Ishikawa (cell line): ENCODE data around the gene SELPLG.

Experiments used
- CEBPB ChIP-seq: IDR thresholded peaks from 2 replicates; pipeline ENCODE4 v1.6.1; 2012
- CREB1 ChIP-seq: IDR thresholded peaks from 2 replicates; pipeline ENCODE4 v1.6.1; 2012; ENCODE audit warnings: low read depth
- EGR1 ChIP-seq: IDR thresholded peaks from 2 replicates; pipeline ENCODE4 v1.6.1; 2012
- EP300 ChIP-seq: IDR thresholded peaks from 2 replicates; pipeline ENCODE4 v1.6.1; 2012; ENCODE audit warnings: borderline replicate concordance
- FOXM1 ChIP-seq: IDR thresholded peaks from 2 replicates; pipeline ENCODE4 v1.6.1; 2012; ENCODE audit warnings: low read depth, borderline replicate concordance
- MAX ChIP-seq: IDR thresholded peaks from 2 replicates; pipeline ENCODE4 v1.6.1; 2012
- NFIC ChIP-seq: IDR thresholded peaks from 2 replicates; pipeline ENCODE4 v1.6.1; 2012
- RAD21 ChIP-seq: IDR thresholded peaks from 2 replicates; pipeline ENCODE4 v1.6.1; 2012; ENCODE audit warnings: low read depth
- REST ChIP-seq: IDR thresholded peaks from 2 replicates; pipeline ENCODE4 v1.6.1; 2012; ENCODE audit warnings: low read depth, mild to moderate bottlenecking
- TAF1 ChIP-seq: IDR thresholded peaks from 2 replicates; pipeline ENCODE4 v1.6.1; 2012; ENCODE audit warnings: low read depth, mild to moderate bottlenecking
- TCF12 ChIP-seq: IDR thresholded peaks from 2 replicates; pipeline ENCODE4 v1.6.1; 2012; ENCODE audit warnings: low read depth
- TEAD4 ChIP-seq: IDR thresholded peaks from 2 replicates; pipeline ENCODE4 v1.6.1; 2012
- USF1 ChIP-seq: IDR thresholded peaks from 2 replicates; pipeline ENCODE4 v1.6.1; 2012
- YY1 ChIP-seq: IDR thresholded peaks from 2 replicates; pipeline ENCODE4 v1.6.1; 2012; ENCODE audit warnings: low read depth
- ZBTB7A ChIP-seq: IDR thresholded peaks from 2 replicates; pipeline ENCODE4 v1.6.1; 2012; ENCODE audit warnings: low read depth

SELPLG gene

GRCh38 chr12:108635201-108635996 is 1.7 kb upstream of the SELPLG start:
- TF ChIP-seq FOXM1 (no peak), RAD21 (no peak), TCF12 (no peak), NFIC (no peak), CREB1 (no peak), EGR1 (no peak), MAX (no peak), USF1 (no peak), EP300 (no peak), TAF1 (no peak), ZBTB7A (no peak), TEAD4 (no peak), CEBPB (no peak)

GRCh38 chr12:108634341-108634751 is 652 bp upstream of the SELPLG start:
- TF ChIP-seq MAX (no peak), RAD21 (no peak), TAF1 (no peak), CREB1 (no peak), YY1 (no peak), EP300 (no peak), CEBPB (no peak), EGR1 (no peak), REST (no peak), TEAD4 (no peak), NFIC (no peak), FOXM1 (no peak), USF1 (no peak), ZBTB7A (no peak), TCF12 (no peak)

- no peak for TF ChIP-seq TEAD4
- TF ChIP-seq TAF1, result no peak
- no peak for TF ChIP-seq REST
- no peak for TF ChIP-seq USF1
- TF ChIP-seq RAD21, result no peak
- no peak for TF ChIP-seq TCF12
- TF ChIP-seq ZBTB7A, result no peak
- TF ChIP-seq EGR1, result no peak
- TF ChIP-seq MAX, result no peak
- TF ChIP-seq NFIC, result no peak
- TF ChIP-seq CEBPB, result no peak
- TF ChIP-seq CREB1, result no peak
- no peak for TF ChIP-seq FOXM1
- no peak for TF ChIP-seq EP300
- TF ChIP-seq YY1, result no peak
Observed at GRCh38 chr12:108633081-108633533, 587 bp downstream of the SELPLG start.

GRCh38 chr12:108630481-108631207 is 3.0 kb downstream of the SELPLG start:
- TF ChIP-seq FOXM1, result no peak
- TF ChIP-seq CEBPB, result no peak
- TF ChIP-seq REST, result no peak
- no peak for TF ChIP-seq TCF12
- TF ChIP-seq TEAD4, result no peak
- no peak for TF ChIP-seq TAF1
- no peak for TF ChIP-seq USF1
- no peak for TF ChIP-seq RAD21
- no peak for TF ChIP-seq CREB1
- no peak for TF ChIP-seq YY1
- no peak for TF ChIP-seq MAX
